Stimulated activated CD8-positive, alpha-beta memory T cell treated with anti-CD3 and anti-CD28 coated beads, Interleukin-7, amount 100 ng/mL, for 24 hours (primary cell): ENCODE data around the gene PAPLN.

Experiments used
- DNase-seq: peaks from one replicate; pipeline ENCODE4 v3.0.0-alpha.2; 2020; ENCODE audit warnings: low read depth

Gene PAPLN

GRCh38 chr14:73261075-73261474 is 23.8 kb downstream of the PAPLN start:
- DNase-seq = no peak

- DNase-seq = no peak
Observed at GRCh38 chr14:73261520-73262426, 24.5 kb downstream of the PAPLN start.

DNA sequence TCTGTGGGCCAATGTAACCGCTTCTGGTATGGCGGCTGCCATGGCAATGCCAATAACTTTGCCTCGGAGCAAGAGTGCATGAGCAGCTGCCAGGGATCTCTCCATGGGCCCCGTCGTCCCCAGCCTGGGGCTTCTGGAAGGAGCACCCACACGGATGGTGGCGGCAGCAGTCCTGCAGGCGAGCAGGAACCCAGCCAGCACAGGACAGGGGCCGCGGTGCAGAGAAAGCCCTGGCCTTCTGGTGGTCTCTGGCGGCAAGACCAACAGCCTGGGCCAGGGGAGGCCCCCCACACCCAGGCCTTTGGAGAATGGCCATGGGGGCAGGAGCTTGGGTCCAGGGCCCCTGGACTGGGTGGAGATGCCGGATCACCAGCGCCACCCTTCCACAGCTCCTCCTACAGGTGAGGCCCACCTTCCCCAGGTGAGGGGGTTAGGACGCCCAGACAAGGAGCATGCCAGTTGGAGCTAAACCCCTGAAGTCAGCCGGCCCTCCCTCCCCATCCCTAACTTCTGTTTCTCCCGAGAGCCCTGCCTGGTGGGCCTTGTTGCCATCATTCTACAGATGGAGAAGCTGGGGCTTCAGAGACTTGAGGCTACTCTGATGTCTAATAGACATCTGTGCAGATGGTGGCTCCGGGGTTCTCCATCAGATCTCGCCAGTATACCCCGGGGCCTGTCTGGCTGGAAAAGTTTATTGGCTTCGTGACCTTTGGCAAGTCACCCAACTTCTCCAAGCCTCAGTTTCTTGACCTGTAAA is 25.3 kb downstream of the PAPLN start:
- no peak for DNase-seq

DNA sequence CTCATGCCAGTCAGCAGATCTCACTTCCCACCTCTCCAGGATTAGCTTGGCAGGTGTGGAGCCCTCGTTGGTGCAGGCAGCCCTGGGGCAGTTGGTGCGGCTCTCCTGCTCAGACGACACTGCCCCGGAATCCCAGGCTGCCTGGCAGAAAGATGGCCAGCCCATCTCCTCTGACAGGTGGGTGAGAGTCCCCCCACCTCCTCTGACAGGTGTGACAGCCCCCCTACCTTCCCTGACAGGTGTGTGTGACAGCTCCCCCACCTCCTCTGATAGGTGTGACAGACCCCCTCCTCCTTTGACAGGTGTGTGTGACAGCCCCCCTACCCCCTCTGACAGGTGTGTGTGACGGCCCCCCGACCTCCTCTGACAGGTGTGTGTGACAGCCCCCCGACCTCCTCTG is 26.3 kb downstream of the PAPLN start:
- no peak for DNase-seq

GRCh38 chr14:73264080-73264884 is 27.0 kb downstream of the PAPLN start:
- DNase-seq = no peak

GRCh38 chr14:73264885-73265720 is 27.8 kb downstream of the PAPLN start:
- no peak for DNase-seq

DNA sequence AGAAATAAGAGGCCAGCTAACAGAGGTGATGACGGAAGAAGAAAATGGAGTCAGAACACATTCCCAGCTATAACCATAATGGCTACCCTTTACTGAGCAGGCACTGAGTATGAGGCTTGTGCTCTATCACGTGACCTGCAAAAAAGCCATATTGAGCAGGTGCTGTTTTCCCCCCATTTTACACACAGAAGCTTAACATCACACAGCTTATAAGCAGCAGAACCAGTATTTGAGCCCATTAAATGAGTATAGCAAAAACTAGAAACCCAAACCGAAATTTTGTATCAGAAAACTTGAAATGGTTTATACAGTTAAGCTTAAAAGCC is 28.4 kb downstream of the PAPLN start:
- no peak for DNase-seq

DNA sequence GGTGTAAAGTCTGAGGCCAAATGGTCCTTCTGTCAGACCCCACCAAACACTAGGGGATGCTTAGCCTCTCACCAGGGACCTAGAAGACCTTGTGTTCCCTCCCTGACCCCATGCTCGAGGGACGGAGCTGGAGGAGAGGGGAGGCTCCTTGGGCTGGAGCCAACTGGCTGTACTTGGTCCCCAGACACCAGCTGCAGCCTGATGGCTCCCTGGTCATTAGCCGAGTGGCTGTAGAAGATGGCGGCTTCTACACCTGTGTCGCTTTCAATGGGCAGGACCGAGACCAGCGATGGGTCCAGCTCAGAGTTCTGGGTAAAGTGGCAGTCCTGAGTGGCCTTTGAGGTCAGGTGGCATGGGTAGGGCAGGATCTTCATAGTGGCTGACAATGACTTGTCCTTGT is 29.0 kb downstream of the PAPLN start:
- DNase-seq = no peak

- DNase-seq = no peak
Observed at GRCh38 chr14:73267474-73267873, 30.2 kb downstream of the PAPLN start.

DNA sequence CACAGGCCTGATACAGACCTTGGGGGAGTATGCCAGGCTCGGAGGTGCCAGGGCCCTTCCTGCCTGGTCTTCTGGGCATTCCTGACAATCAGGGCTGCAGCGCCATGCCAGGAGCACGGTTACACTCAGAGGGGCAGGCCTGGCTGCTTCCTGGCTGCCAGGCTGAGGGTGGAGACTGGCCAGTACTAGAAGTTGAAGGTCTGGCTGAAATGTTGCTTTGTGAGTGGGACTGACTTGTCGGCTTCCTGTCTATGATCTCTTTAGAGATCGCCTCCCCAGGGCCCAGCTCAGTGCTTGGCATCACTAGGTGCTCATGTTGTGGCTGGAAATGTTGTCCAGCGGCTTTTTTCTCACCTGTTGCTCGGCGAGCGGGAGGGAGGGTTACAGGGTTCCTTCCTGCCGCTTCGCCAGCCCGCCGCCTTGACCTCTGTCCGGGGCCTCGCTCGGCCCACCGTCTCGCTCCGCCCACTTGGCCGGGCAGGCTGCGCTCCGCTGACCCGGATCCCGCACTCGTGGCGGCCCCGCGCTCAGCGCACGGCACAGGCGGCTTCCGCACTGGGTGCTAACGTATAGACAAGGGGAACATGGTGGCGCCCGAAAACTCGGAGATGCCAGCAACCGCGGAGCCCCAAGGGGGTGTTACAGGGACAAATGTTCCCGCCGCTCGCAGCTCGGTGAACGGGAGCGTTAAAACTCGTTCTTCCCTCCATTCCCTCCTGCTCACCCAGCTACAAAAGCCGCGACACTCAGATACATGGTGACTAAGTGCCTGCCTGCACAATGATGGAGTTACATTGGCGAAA is 32.6 kb downstream of the PAPLN start:
- no peak for DNase-seq

DNA sequence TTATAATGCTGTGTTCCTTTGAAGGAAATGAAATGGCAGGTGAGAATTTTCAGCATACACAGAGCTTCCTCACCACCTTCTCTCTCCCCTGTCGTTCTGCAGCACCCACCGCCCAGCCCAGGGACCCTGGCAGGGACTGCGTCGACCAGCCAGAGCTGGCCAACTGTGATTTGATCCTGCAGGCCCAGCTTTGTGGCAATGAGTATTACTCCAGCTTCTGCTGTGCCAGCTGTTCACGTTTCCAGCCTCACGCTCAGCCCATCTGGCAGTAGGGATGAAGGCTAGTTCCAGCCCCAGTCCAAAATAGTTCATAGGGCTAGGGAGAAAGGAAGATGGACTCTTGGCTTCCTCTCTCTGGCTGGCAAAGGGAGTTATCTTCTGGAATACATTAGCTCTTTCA is 35.1 kb downstream of the PAPLN start:
- no peak for DNase-seq

GRCh38 chr14:73273799-73274198 is 36.5 kb downstream of the PAPLN start:
- DNase-seq = no peak

DNA sequence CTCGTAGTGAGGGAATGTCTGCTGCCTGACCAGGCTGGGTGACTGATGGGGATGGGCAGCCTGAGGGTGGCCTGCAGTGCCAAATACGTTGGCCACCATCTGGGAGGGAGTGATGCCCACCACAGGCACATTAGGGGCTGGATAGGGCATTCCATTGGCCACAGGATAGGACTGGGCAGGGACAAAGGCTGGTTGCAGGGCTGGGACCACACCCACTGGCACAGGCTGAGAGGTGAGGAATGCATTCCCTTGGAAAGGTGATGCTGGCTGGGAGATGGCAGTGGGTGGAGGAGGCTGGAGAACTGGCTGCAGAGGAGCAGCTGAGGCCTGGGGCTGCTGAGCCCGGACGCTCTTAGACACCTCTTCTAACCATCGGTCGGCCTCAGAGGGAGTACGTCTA is 39.5 kb downstream of the PAPLN start:
- no peak for DNase-seq

GRCh38 chr14:73277376-73277775 is 40.1 kb downstream of the PAPLN start:
- DNase-seq = no peak

DNA sequence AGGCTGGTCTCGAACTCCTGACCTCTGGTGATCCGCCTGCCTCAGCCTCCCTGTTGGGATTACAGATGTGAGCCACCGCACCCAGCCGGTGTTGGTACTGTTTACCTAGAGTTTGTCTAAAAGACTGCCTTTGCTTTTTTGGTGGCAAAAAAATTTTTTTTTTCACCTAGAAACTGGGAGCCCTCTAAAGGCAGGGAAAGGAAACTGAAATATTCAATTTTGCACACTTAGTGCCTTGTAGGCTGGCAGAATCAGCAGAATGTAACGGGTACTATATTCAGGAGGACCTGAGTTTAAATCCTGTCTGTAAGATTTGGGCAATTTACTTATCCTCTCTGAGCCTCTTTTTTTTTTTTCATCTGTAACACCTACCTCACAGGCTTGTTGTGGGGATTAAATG is 43.6 kb downstream of the PAPLN start:
- no peak for DNase-seq

DNA sequence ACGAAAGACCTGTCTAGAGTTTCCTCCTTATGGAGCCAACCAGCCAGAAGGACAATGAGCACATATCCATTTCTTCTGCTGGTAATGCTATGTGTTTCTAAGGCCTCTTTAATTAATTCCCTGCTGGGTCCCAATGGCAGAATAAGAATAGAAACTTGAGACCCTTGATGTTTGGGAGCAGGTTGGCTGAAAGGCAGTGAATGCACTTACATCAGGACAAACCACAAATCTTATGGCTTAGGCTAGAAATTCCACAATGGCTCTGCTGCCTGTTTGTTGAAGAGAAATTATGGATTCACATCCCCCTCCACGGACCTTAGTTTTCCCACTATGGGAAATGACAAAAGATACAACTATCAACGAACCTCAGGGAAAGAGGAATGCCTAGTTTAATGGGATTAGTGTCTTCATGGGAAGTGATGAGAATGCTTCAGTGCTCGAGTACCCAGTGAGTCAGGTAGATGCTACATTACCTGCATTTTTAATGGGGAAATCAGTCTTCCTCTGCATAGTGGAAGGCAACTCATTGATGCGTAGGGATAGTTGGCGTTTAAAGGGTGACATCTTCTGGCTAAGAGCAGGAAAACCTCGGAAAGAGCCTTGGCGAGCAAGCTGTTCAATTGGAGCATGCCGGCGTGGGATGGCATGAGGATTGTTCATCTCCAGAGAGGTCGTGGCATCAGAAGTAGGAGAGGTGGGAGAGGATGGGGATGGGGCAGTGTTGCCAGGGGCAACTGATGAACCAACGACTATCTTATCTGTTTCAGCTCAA is 46.5 kb downstream of the PAPLN start:
- no peak for DNase-seq

DNA sequence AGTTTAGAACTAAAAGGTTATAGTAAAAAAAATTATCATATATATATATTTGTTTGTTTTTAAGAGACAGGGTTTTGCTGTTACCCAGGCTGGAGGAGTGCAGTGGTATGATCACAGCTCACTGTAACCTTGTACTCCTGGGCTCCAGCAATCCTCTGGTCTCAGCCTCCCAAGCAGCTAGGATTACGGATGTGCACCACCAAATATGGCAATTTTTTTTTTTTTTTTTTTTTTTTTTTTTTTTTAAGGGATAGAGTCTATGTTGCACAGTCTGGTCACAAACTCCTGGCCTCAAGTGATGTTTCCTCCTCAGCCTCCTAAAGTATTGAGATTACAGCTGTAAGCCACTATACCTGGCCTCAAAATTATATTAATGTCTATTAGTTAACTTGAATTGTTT is 48.7 kb downstream of the PAPLN start:
- no peak for DNase-seq

- DNase-seq = no peak
Observed at GRCh38 chr14:73286598-73286997, 49.3 kb downstream of the PAPLN start.

DNA sequence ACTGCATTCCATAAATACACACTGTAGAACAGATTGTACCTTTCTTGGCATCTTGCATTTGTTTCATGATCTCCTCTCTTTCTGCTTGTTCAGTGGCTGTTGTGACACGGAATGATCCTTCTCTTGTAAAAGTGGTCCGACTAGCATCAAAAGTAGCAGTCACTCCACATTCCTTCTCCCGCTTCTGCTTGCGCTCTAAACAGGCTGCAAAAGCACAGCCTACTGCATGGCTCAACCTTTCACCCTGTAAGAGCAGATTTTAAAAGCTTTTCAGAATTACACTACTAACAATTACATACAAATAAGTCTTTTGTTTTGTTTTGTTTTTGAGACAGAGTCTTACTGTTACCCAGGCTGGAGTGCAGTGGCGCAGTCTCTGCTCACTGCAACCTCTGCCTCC is 49.8 kb downstream of the PAPLN start:
- DNase-seq = no peak

- DNase-seq = no peak
Observed at GRCh38 chr14:73289308-73289707, 52.0 kb downstream of the PAPLN start.
